Gastroesophageal sphincter (tissue), 3 donors: ENCODE measurements around the gene ZNHIT2.

Experiments
- CTCF ChIP-seq, 4 experiments: fragments of 200-600 bp in 2 of 4; fragments of 450-650 bp in 2 of 4; sonication (generic) in 1 of 4; IDR thresholded peaks; one replicate each; pipeline ENCODE4 v1.5.1; 2017 to 2019; ENCODE audit warnings: antibody characterized with exemption in 4 of 4, mild to moderate bottlenecking in 2 of 4, moderate library complexity in 2 of 4
- EP300 ChIP-seq: sonication (generic); formaldehyde crosslinking; IDR thresholded peaks from one replicate; pipeline ENCODE4 v1.6.1; 2017; ENCODE audit warnings: antibody characterized with exemption, mild to moderate bottlenecking
- POLR2A ChIP-seq, 2 donors: fragments of 450-650 bp; IDR thresholded peaks; one replicate each; pipeline ENCODE4 v1.6.1; 2017; ENCODE audit warnings: antibody characterized with exemption in 2 of 2, mild to moderate bottlenecking in 2 of 2, moderate library complexity in 1 of 2
- POLR2AphosphoS5 ChIP-seq: sonication (generic); formaldehyde crosslinking; IDR thresholded peaks from one replicate; pipeline ENCODE4 v1.6.1; 2017; ENCODE audit warnings: antibody characterized with exemption

DNA sequence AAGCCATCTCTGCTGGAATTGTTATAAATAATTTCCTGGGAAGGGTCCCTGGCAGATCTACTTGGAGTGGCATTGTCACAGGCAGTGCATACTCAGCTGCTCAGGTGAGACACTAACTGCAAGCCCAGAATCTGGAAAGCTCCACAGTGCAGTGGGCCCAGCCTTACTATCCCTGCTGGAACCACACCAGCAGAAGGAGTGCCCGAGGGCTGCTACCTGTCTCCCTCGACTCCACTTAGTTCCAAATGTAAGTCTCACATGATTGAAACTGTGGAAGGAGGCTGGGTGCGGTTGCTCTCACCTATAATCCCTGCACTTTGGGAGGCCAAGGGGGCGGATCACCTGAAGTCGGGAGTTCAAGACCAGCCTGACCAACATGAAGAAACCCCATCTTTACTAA is 31.2 kb upstream of the ZNHIT2 start:
- no peak for TF ChIP-seq POLR2A (IDR thresholded peaks at IDR 0.05)
- no peak for TF ChIP-seq CTCF (IDR thresholded peaks at IDR 0.05)
- TF ChIP-seq EP300 = no peak
- TF ChIP-seq POLR2AphosphoS5 = no peak
